ENCODE data around the gene BCAN.
A peak's percentile ranks its signal among the peaks of the same experiment; 100 is the strongest.

The BCAN gene

GRCh38 chr1:156704930-156705320 lies 63.0 kb downstream of the BCAN start:
- peak; percentile 71 for DNase-seq

- peak; percentile 40 for DNase-seq
Observed at GRCh38 chr1:156705321-156705917, 63.5 kb downstream of the BCAN start, which contains the start of gene CRABP2. Gene CRABP2, minus strand, starts transcription at chr1:156705583. Its CDS starts 137 bp downstream, at chr1:156705446.

DNA sequence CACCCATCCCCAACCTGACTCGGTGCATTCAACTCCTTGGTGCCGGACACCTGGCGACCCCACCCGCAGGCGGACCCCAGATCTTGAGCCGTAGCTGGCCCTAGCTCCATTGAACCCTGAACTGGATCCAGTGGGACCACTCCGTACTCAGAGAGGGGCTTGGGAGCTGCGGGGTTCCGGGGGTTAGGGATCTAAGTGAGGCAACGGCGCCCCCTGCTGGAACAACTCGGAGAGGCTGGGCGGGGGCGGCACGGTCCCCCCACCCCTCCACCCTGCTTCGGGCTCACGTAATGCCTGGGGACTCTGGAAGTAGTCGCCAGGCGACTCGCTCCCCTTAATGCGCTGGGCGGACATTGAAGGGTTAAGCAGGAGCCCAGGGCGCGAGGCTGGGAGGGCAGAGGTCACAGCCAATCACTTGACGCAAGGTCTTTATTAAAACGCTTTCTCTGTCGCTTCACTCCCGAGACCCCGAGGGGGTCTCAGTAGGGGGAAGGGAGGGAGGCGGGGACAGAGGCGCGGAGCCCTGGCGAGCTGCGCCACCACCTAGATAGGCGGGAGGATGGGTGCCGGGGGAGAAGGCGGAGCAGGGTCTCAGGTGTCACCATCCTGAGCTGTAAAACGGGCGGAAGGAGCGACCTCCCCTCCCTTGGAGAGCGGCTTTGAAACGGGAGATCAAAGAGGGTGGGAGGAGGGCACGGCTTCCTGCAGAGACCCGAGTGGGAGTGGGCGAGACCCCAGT lies 64.2 kb downstream of the BCAN start:
- DNase-seq, result peak; percentile 83

DNA sequence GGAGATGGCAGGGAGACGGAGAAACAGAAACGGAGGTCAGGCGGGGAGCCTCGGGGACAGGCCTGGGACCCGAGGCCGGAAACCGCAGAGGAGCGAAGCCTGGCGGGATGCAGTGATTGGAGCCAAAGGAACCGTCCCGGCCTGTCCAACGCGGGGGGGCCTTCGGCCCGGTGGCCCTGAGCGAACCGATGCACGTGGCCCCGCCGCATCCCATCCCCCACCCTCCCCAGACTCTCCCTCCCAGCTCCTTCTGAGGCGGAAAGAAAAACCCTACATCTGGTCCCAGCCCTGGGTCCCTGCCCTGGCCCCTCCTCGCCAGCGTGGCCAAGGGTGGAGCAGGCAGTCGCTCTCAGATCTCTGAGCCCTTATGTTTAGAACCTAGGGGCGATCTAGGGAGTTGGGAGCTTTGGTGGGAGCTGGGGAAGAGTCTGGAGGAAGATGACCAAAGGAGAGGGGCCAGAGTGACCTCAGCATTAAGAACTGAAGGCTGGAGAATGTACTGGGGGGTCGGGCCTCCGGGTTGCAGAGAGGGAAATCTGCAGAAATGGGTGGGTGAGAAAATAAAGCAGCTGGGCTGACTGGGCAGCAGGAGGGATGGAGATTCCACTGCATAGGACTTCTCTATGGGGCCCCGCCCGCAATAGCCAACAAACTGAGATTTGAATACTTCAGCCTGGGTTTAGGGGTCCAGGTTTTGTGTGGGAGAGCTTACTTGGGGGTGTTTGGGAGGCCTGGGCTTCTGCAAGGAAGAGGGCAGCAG lies 64.9 kb downstream of the BCAN start:
- no peak for DNase-seq

GRCh38 chr1:156707417-156708217 lies 65.7 kb downstream of the BCAN start:
- DNase-seq, result no peak

- no peak for DNase-seq
Observed at GRCh38 chr1:156708218-156708661, 66.3 kb downstream of the BCAN start.

GRCh38 chr1:156709031-156709430 lies 67.1 kb downstream of the BCAN start:
- DNase-seq, result no peak
